Measurements from ENCODE around the gene PDZD7. TPM values are rescaled to one million over a fixed set of nuclear protein-coding genes. Genes with fewer than 3 reads are reported as not detected.

Gene PDZD7
- total and polyA plus RNA-seq, 9 of the 15 experiments (the other 6 are each of a cell fraction or from before 2014, with no cell fraction given), result 0.04 to 0.24 (median 0.08) TPM; not detected in 3

DNA sequence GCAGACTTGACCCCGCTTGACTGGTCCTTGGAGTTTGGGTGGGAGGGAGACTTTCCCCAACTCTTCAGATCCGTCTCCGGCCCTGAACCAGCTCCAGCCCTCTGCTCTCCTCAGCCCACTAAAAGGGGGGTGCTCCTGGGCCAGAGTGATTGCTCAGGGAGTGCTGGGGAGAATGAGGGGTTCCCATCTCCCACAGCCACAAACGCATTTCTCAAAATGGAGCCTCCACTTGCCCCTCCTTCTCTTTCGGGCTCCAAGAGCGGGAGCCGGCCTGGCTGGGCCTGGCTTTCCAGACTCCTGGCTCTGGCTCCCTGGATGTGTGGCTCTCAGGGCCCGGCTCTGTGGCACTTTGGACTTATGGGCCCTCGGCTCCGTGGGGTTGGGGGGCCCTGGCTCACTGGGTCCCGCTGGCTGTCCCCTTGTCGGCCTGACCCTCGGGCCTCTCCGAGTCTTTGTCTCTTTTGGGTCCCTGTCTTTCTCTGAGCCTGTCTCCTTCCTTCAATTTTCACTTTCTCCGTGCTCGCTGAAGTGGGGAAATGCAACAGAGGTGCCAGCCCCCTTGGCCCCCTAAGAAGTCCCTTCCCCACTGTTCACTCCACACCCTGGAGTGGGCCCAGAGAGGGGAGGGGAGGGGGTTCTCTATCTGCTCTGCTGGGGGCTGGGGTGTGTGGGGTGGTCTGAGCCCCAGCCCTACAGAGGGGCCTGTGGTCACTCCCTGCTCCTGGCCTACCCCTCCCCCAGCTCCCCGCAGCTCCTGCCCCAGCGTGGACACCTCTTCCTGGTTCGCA, 30.6 kb downstream of the PDZD7 start (continued):
- no peak for TF ChIP-seq MYBL2 (IDR thresholded peaks at IDR 0.05; ENCODE audit: low read depth)
- TF ChIP-seq MYBL2 (CRISPR knock-in tag; IDR thresholded peaks at IDR 0.05; ENCODE audit: borderline replicate concordance), result no peak
- no peak for TF ChIP-seq ZNF174 (CRISPR knock-in tag; IDR thresholded peaks at IDR 0.05)
- TF ChIP-seq RB1 (IDR thresholded peaks at IDR 0.05; ENCODE audit: low read depth), result no peak
- TF ChIP-seq SMARCA5 (IDR thresholded peaks at IDR 0.05), result no peak

- peak within 1 kb of the TSS; percentile 85 to 90 for H3K9ac ChIP-seq (ENCODE audit: insufficient read depth in 1 of 2, low read depth in 2 of 2, low read length in 2 of 2)
- DNase-seq (ENCODE audit: extremely low read depth in 1 of 4, low spot score in 3 of 4) (peak in 3 of 4 experiments; percentile 78 to 81 (median 80)), ATAC-seq (peak; percentile 41; the same call in 2 of the 3 replicates), FAIRE-seq (no peak)
- no peaks in the 10 kb centered on the region for H3K27me3 ChIP-seq (ENCODE audit: control insufficient read depth in 2 of 2, insufficient read depth in 2 of 2, low read length in 2 of 2)
- peak within 1 kb of the TSS; percentile 100 for H3K4me2 ChIP-seq (ENCODE audit: insufficient read depth, low read length)
- H3K9me3 ChIP-seq (replicated peaks; ENCODE audit: control insufficient read depth, insufficient read depth, low read depth, low read length), result no peaks in the 10 kb centered on the region
- POLR2A ChIA-PET, result interaction anchor here (0.6 to 1.0 kb wide), 3 partner anchors 12 to 64 kb away, joined by 3 to 5 read pairs (median 3); no protein-coding TSS in a partner anchor
- H2AFZ ChIP-seq (ENCODE audit: low read depth, low read length), result peak within 1 kb of the TSS; percentile 86
- H3K36me3 ChIP-seq (ENCODE audit: control insufficient read depth, insufficient read depth, low read length), result peaks cover 30% of the 10 kb centered on the region; the same call in 2 of the 3 replicates
- peaks cover 26 to 81% of the 10 kb centered on the region in 2 experiments; a peak in 4 of 5 replicates for H3K4me1 ChIP-seq (replicated peaks in 1 of 2; ENCODE audit: control insufficient read depth in 2 of 2, insufficient read depth in 2 of 2, low read length in 2 of 2)
- CTCF ChIA-PET (ENCODE audit: low intra/inter-chr PET ratio), result interaction anchor here (0.5 to 9.3 kb wide), 3 partner anchors 13 to 67 kb away, joined by 3 to 150 read pairs (median 3); no protein-coding TSS in a partner anchor
- H3K79me2 ChIP-seq (ENCODE audit: control insufficient read depth, insufficient read depth, low read length), result peaks cover 64% of the 10 kb centered on the region
- peak within 1 kb of the TSS; percentile 93 for H3K27ac ChIP-seq (ENCODE audit: extremely low read depth, low read depth, low read length)
- intact Hi-C loops (cut with micrococcal nuclease), result no loop called here
- H4K20me1 ChIP-seq (replicated peaks; ENCODE audit: control insufficient read depth, insufficient read depth, low read length), result no peaks in the 10 kb centered on the region
- no peaks in the 10 kb centered on the region for H3K9me1 ChIP-seq (ENCODE audit: control insufficient read depth, insufficient read depth, low read length)
- in situ Hi-C loops (cut with MboI), result loop anchor here (25.0 kb wide), 1 partner anchor 1038 kb away; no protein-coding TSS in a partner anchor
- WGBS (ENCODE audit: insufficient coverage, low coverage, missing lambda C conversion rate), result 0% methylated on average over 6 of the region's 44 CpGs
- BruUV-seq (replicated peaks), result no TSS peak
- H3K4me3 ChIP-seq, result peak within 1 kb of the TSS; percentile 76
- TF ChIP-seq, protein P1, sequence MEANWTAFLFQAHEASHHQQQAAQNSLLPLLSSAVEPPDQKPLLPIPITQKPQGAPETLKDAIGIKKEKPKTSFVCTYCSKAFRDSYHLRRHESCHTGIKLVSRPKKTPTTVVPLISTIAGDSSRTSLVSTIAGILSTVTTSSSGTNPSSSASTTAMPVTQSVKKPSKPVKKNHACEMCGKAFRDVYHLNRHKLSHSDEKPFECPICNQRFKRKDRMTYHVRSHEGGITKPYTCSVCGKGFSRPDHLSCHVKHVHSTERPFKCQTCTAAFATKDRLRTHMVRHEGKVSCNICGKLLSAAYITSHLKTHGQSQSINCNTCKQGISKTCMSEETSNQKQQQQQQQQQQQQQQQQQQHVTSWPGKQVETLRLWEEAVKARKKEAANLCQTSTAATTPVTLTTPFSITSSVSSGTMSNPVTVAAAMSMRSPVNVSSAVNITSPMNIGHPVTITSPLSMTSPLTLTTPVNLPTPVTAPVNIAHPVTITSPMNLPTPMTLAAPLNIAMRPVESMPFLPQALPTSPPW (CRISPR knock-in tag; IDR thresholded peaks at IDR 0.05), result peak; percentile 88
- no peak for TF ChIP-seq GATA2 (CRISPR knock-in tag; IDR thresholded peaks at IDR 0.05)
- TF ChIP-seq KLF16 (IDR thresholded peaks at IDR 0.05), result no peak
- no peak for TF ChIP-seq ZBTB34 (CRISPR knock-in tag; IDR thresholded peaks at IDR 0.05)
These were observed 31.2 kb downstream of the PDZD7 start, which contains the start of gene LZTS2 for GRCh38 chr10:100999742-101000126. LZTS2 (plus strand) TSS chr10:100999808; CDS start chr10:101002539, 2,731 bp downstream.
